ENCODE measurements around the gene MCF2L. TPM values are rescaled to one million over a fixed set of nuclear protein-coding genes. Genes with fewer than 3 reads are reported as not detected.

The MCF2L gene
- polyA plus RNA-seq (2011; rRNA removed) = 0.02 TPM in 1 of 2 replicates, not detected in the other
- not detected in 2 replicates for polyA minus RNA-seq (2011; rRNA and poly(A)+ RNA removed)

- ChIA-PET CTCF (interaction anchor here (0.7 to 2.0 kb wide), 3 partner anchors 10 to 26 kb away, joined by 3 to 7 read pairs (median 5); no protein-coding TSS in a partner anchor), POLR2A (no interaction called here)
- TF ChIP-seq CTCF (IDR thresholded peaks at IDR 0.05; ENCODE audit: insufficient read depth, low read depth, low read length) = peak; percentile 21; the same call in 1 of the 2 replicates
- no peak within 1 kb of the TSS for H3K4me3 ChIP-seq (ENCODE audit: low read depth, low read length)
- peaks cover 35% of the 10 kb centered on the region for H3K27me3 ChIP-seq (ENCODE audit: control insufficient read depth, insufficient read depth, low read length)
- no peaks in the 10 kb centered on the region for H3K36me3 ChIP-seq (ENCODE audit: control insufficient read depth, insufficient read depth, low read length)
- no peak for DNase-seq (ENCODE audit: low read depth)
Measured at GRCh38 chr13:112968910-112969691, at the start of gene MCF2L. Gene MCF2L (plus strand): TSS chr13:112969214. CDS start chr13:112969380, 166 bp downstream.

- Histone ChIP-seq H3K4me3 (ENCODE audit: low read depth, low read length) (no peak overlapping the region), H3K27me3 (ENCODE audit: control insufficient read depth, insufficient read depth, low read length) (peaks cover 14% of the 10 kb centered on the region), H3K36me3 (ENCODE audit: control insufficient read depth, insufficient read depth, low read length) (no peaks in the 10 kb centered on the region)
- ChIA-PET CTCF (no interaction called here), POLR2A (no interaction called here)
- no peak for DNase-seq (ENCODE audit: low read depth)
- no peak for TF ChIP-seq CTCF (IDR thresholded peaks at IDR 0.05; ENCODE audit: insufficient read depth, low read depth, low read length)
Measured at GRCh38 chr13:112923962-112924361, 45.1 kb upstream of the MCF2L start.

GRCh38 chr13:112924365-112924764 lies 44.6 kb upstream of the MCF2L start:
- H3K4me3 ChIP-seq (ENCODE audit: low read depth, low read length) = no peak overlapping the region
- POLR2A ChIA-PET = no interaction called here
- no peaks in the 10 kb centered on the region for H3K36me3 ChIP-seq (ENCODE audit: control insufficient read depth, insufficient read depth, low read length)
- DNase-seq (ENCODE audit: low read depth) = no peak
- CTCF ChIA-PET = no interaction called here
- peaks cover 16% of the 10 kb centered on the region for H3K27me3 ChIP-seq (ENCODE audit: control insufficient read depth, insufficient read depth, low read length)
- no peak for TF ChIP-seq CTCF (IDR thresholded peaks at IDR 0.05; ENCODE audit: insufficient read depth, low read depth, low read length)

GRCh38 chr13:112926003-112926402 lies 43.0 kb upstream of the MCF2L start:
- no peak for TF ChIP-seq CTCF (IDR thresholded peaks at IDR 0.05; ENCODE audit: insufficient read depth, low read depth, low read length)
- DNase-seq (ENCODE audit: low read depth) = no peak
- POLR2A ChIA-PET = no interaction called here
- CTCF ChIA-PET = no interaction called here
- no peak overlapping the region for H3K4me3 ChIP-seq (ENCODE audit: low read depth, low read length)
- no peaks in the 10 kb centered on the region for H3K36me3 ChIP-seq (ENCODE audit: control insufficient read depth, insufficient read depth, low read length)
- peaks cover 22% of the 10 kb centered on the region for H3K27me3 ChIP-seq (ENCODE audit: control insufficient read depth, insufficient read depth, low read length)

GRCh38 chr13:112926993-112927392 lies 42.0 kb upstream of the MCF2L start:
- Histone ChIP-seq H3K27me3 (ENCODE audit: control insufficient read depth, insufficient read depth, low read length) (peaks cover 22% of the 10 kb centered on the region), H3K36me3 (ENCODE audit: control insufficient read depth, insufficient read depth, low read length) (no peaks in the 10 kb centered on the region), H3K4me3 (ENCODE audit: low read depth, low read length) (no peak overlapping the region)
- ChIA-PET POLR2A (no interaction called here), CTCF (no interaction called here)
- DNase-seq (ENCODE audit: low read depth) = no peak
- TF ChIP-seq CTCF (IDR thresholded peaks at IDR 0.05; ENCODE audit: insufficient read depth, low read depth, low read length) = no peak
